HG02852 (cell line): ENCODE measurements around the gene MAD1L1.

Source experiments
- ATAC-seq: cut with Tn5 transposase; IDR thresholded peaks from one replicate; pipeline ENCODE4 v1.9.1; 2021; ENCODE audit warnings: mild to moderate bottlenecking, moderate library complexity; ENCODE audit not compliant: unreplicated experiment

The MAD1L1 gene

GRCh38 chr7:1964211-1964912 is 268.4 kb downstream of the MAD1L1 start:
- no peak for ATAC-seq

- ATAC-seq: no peak
Observed at GRCh38 chr7:1963575-1963974, 269.2 kb downstream of the MAD1L1 start.

- no peak for ATAC-seq
Observed at GRCh38 chr7:1961701-1962276, 271.0 kb downstream of the MAD1L1 start.

- ATAC-seq: no peak
Observed at GRCh38 chr7:1959305-1959704, 273.4 kb downstream of the MAD1L1 start.

GRCh38 chr7:1957471-1958225 is 275.1 kb downstream of the MAD1L1 start:
- no peak for ATAC-seq

- no peak for ATAC-seq
Observed at GRCh38 chr7:1956611-1957470, 275.9 kb downstream of the MAD1L1 start.

- no peak for ATAC-seq
Observed at GRCh38 chr7:1956141-1956540, 276.6 kb downstream of the MAD1L1 start.

GRCh38 chr7:1954366-1955004 is 278.3 kb downstream of the MAD1L1 start:
- ATAC-seq: no peak

- no peak for ATAC-seq
Observed at GRCh38 chr7:1953199-1954190, 279.2 kb downstream of the MAD1L1 start.

GRCh38 chr7:1952781-1953180 is 280.0 kb downstream of the MAD1L1 start:
- no peak for ATAC-seq

GRCh38 chr7:1952169-1952760 is 280.5 kb downstream of the MAD1L1 start:
- ATAC-seq: no peak

- no peak for ATAC-seq
Observed at GRCh38 chr7:1951600-1951999, 281.1 kb downstream of the MAD1L1 start.

GRCh38 chr7:1951159-1951536 is 281.6 kb downstream of the MAD1L1 start:
- no peak for ATAC-seq

GRCh38 chr7:1950452-1951158 is 282.1 kb downstream of the MAD1L1 start:
- ATAC-seq: no peak

- ATAC-seq: no peak
Observed at GRCh38 chr7:1950066-1950451, 282.7 kb downstream of the MAD1L1 start.

- no peak for ATAC-seq
Observed at GRCh38 chr7:1949681-1950055, 283.1 kb downstream of the MAD1L1 start.

GRCh38 chr7:1948887-1949680 is 283.7 kb downstream of the MAD1L1 start:
- no peak for ATAC-seq

GRCh38 chr7:1948301-1948796 is 284.4 kb downstream of the MAD1L1 start:
- ATAC-seq: no peak
